Brain microvascular endothelial cell (primary cell): ENCODE data around the gene KCNA2.

ENCODE experiments used
- DNase-seq: peaks from one replicate; pipeline ENCODE4 v3.0.0-alpha.2; 2020
- H3K27ac ChIP-seq: fragments of 250-450 bp; sonication (Bioruptor Pico); 2 replicates; pipeline ENCODE4 v1.5.1; 2020; ENCODE audit warnings: mild to moderate bottlenecking, moderate library complexity
- H3K27me3 ChIP-seq: fragments of 250-450 bp; sonication (Bioruptor Pico); replicated peaks from 2 replicates; pipeline ENCODE4 v1.5.1; 2020; ENCODE audit warnings: mild to moderate bottlenecking
- H3K36me3 ChIP-seq: fragments of 250-450 bp; sonication (Bioruptor Pico); replicated peaks from 2 replicates; pipeline ENCODE4 v1.5.1; 2020; ENCODE audit warnings: mild to moderate bottlenecking
- H3K4me3 ChIP-seq: 2 replicates; pipeline ENCODE4 v1.5.1; 2011; ENCODE audit warnings: low read depth, mild to moderate bottlenecking, control low read depth, low read length, moderate library complexity
- CTCF ChIP-seq: IDR thresholded peaks from 2 replicates; pipeline ENCODE4 v1.5.1; 2011; ENCODE audit warnings: low read depth, mild to moderate bottlenecking, moderate library complexity, low read length, control low read depth, inconsistent platforms; ENCODE audit errors: missing control alignments
- in situ Hi-C: cut with HindIII; loops from 2 replicates; pipeline ENCODE4 v1.10.0; 2017; ENCODE audit warnings: low sequenced_read_pairs, low pct_ligation_motif_present

KCNA2 gene

GRCh38 chr1:110594456-110595352 lies 11.5 kb downstream of the KCNA2 start:
- Histone ChIP-seq H3K4me3 (no peak overlapping the region), H3K27ac (no peak overlapping the region), H3K27me3 (no peaks in the 10 kb centered on the region), H3K36me3 (no peaks in the 10 kb centered on the region)
- no peak for TF ChIP-seq CTCF
- in situ Hi-C loops = no loop called here
- no peak for DNase-seq

GRCh38 chr1:110593902-110594301 lies 12.3 kb downstream of the KCNA2 start:
- in situ Hi-C loops = no loop called here
- no peak overlapping the region for H3K4me3 ChIP-seq
- no peaks in the 10 kb centered on the region for H3K36me3 ChIP-seq
- no peak overlapping the region for H3K27ac ChIP-seq
- TF ChIP-seq CTCF = no peak
- no peak for DNase-seq
- H3K27me3 ChIP-seq = no peaks in the 10 kb centered on the region

DNA sequence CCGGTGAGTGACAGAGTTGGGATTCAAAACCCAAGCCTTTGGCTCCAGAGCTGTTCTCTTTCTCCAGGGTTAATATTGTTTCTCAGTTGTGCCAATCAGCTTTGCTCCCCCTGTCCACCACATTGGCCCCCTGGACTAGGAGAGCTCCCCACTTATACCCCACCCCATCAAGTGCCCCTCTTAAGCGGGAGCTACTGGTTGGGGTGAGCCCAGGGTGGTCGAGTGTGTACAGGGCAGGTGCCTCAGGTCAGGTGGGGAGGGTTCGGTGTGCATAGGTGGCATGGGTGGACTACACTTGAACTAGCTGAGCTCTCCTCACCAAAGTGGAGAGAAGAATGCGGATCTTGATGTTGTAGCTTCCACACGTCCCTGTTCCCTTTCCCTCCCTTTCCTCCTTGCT lies 14.2 kb downstream of the KCNA2 start:
- in situ Hi-C loops = no loop called here
- Histone ChIP-seq H3K27ac (no peak overlapping the region), H3K36me3 (no peaks in the 10 kb centered on the region), H3K27me3 (no peaks in the 10 kb centered on the region), H3K4me3 (no peak overlapping the region)
- TF ChIP-seq CTCF = no peak
- DNase-seq = no peak

DNA sequence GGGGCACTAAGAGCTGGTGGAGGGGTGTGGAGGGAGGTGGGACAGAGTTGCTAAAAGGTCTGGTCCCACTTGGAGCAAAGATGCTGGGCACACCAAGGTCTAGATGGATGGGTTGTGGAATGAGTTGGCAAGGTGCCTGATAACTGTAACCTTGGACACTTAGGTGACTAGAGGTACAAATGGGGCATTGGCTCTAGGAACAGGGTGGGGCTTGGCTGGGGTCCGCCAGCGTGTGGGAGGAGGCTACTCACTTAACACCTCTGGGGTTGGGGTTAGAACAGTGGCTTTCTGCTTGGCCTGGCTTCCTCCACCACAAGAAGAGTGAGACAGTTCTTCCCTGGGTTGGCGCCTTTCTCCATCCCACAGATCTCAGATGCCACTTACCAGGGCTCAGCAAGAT lies 17.2 kb downstream of the KCNA2 start:
- Histone ChIP-seq H3K36me3 (no peaks in the 10 kb centered on the region), H3K4me3 (no peak overlapping the region), H3K27me3 (no peaks in the 10 kb centered on the region), H3K27ac (no peak overlapping the region)
- no peak for DNase-seq
- in situ Hi-C loops = no loop called here
- TF ChIP-seq CTCF = no peak

DNA sequence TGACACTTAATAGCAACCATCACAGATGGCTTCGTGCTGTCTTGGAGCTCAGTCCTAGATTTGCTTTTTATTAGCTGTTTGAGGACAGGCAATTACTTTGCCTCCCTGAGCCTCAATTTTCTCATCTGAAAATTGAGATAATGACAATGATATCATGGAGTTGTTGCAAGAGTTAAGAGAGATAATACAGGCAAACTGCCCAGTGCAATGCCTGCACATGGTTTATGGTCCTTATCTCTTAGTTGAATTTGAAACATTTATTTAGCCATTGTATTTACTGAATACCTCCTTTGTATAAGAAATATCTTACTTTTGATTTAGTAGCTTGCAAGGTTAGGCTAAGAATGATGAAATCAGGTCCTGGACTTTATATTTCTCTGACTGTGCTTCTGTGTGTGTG lies 17.7 kb downstream of the KCNA2 start:
- Histone ChIP-seq H3K27ac (no peak overlapping the region), H3K36me3 (no peaks in the 10 kb centered on the region), H3K4me3 (no peak overlapping the region), H3K27me3 (no peaks in the 10 kb centered on the region)
- DNase-seq = no peak
- in situ Hi-C loops = no loop called here
- TF ChIP-seq CTCF = no peak

- no peak for DNase-seq
- no peaks in the 10 kb centered on the region for H3K36me3 ChIP-seq
- no peak for TF ChIP-seq CTCF
- no peak overlapping the region for H3K4me3 ChIP-seq
- in situ Hi-C loops = no loop called here
- H3K27me3 ChIP-seq = no peaks in the 10 kb centered on the region
- H3K27ac ChIP-seq = no peak overlapping the region
Measured at GRCh38 chr1:110587906-110588305, 18.3 kb downstream of the KCNA2 start.
